Measurements from ENCODE around the gene EME1. TPM values are rescaled to one million over a fixed set of nuclear protein-coding genes. Genes with fewer than 3 reads are reported as not detected.
A peak's percentile ranks its signal among the peaks of the same experiment; 100 is the strongest.

EME1 gene
- total and polyA plus RNA-seq, 2 of the 13 experiments (the other 11 are each of a cell fraction or from before 2014, with no cell fraction given) = 20.7 to 24.6 TPM

DNA sequence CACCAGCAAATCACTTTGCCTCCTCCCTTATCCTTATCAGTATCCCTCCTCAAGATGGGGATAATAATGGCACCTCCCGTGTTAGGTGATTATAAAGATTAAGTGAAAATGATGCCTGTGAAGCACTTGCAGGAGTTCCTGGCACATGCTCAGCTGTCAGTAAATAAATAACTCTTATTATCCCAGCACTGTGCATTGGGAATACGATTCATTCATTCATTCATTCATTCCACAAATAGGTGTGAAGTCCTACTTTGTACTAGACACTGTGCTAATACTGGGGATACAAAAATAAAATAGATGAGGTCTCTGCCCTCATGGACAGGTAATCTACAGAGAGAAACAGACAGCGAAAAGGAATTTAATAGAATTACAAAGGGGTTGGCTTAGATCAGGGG, 25.1 kb upstream of the EME1 start:
- H3K79me2 ChIP-seq (ENCODE audit: insufficient read depth, low read length) = peaks cover 12% of the 10 kb centered on the region
- BruUV-seq (replicated peaks) = no TSS peak

DNA sequence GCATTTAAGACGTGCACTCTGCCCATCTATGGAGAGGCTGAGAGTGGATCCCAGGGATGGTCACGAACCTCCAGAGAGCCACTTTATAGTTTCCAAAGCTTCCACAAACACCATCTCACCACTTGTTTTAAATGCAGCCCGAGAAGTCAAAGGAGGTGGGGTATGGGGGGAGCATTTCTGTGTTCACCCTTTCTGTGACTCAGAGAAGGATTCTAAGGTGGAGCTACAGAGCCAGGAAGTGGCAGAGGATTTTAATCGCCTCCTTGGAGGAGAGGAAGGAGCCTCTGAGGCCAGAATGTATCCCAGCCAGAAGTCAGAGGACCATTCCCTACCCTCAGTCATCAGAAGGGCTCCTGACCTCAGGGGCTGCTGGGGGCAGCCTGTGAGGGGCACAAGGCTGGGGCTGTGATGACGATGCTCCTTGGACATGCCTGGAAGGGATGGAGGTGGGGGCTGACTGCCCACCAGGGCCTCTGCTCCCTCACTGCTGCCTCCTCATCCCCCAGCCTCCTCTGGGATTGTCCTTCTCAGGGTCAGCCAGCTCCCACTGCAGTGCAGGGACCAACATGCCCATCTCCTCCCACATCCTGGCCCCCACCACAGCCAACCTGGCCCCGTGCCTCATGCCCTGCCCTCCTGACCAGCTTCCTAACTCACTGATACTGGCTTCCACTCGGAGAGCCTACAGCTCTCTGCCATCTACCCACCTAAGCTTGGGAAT, 24.3 kb upstream of the EME1 start:
- no peak overlapping the region for H2AFZ ChIP-seq (ENCODE audit: low read length)
- POLR2A ChIA-PET = no interaction called here
- no peak overlapping the region for H3K9ac ChIP-seq (ENCODE audit: insufficient read depth, low read depth, low read length)
- H3K27me3 ChIP-seq (ENCODE audit: control insufficient read depth in 1 of 2, insufficient read depth in 2 of 2, low read length in 2 of 2) = peaks cover 2 to 13% of the 10 kb centered on the region in 2 experiments; a peak in 4 of 5 replicates
- intact Hi-C loops (cut with micrococcal nuclease; ENCODE audit: unreplicated experiment) = no loop called here
- TF ChIP-seq CREM (IDR thresholded peaks at IDR 0.05) (no peak), CREM (CRISPR knock-in tag; IDR thresholded peaks at IDR 0.05) (no peak), RBFOX2 (IDR thresholded peaks at IDR 0.05; ENCODE audit: low read depth, low read length) (0 out of 2 replicates have a peak, but pooled peaks have one; percentile 21), ZNF383 (CRISPR knock-in tag; IDR thresholded peaks at IDR 0.05; ENCODE audit: borderline replicate concordance) (no peak), AGO1 (IDR thresholded peaks at IDR 0.05; ENCODE audit: low read depth, low read length, poor library complexity, severe bottlenecking) (peak; percentile 57), AGO2 (optimal IDR thresholded peaks at IDR 0.05; ENCODE audit: low read depth, low read length) (peak; percentile 80), ZNF672 (CRISPR knock-in tag; IDR thresholded peaks at IDR 0.05) (no peak), ZNF687 (CRISPR knock-in tag; IDR thresholded peaks at IDR 0.05) (peak; percentile 31; the same call in 1 of the 2 replicates)
- DNase-seq (ENCODE audit: low spot score) = no peak
- no peak for FAIRE-seq
- H3K79me2 ChIP-seq (ENCODE audit: insufficient read depth, low read length) = peaks cover 12% of the 10 kb centered on the region
- CTCF ChIA-PET (ENCODE audit: low intra/inter-chr PET ratio, low total read pairs) = no interaction called here
- no peaks in the 10 kb centered on the region for H4K20me1 ChIP-seq (ENCODE audit: insufficient read depth, low read length)
- ATAC-seq = no peak
- no TSS peak for BruUV-seq (replicated peaks)
- in situ Hi-C loops (cut with HindIII; ENCODE audit: extremely low pct_ligation_motif_present, low pct_unique_long_range_greater_than_20kb) = no loop called here
- H3K27ac ChIP-seq (ENCODE audit: extremely low read length, insufficient read depth, low read length) = no peak overlapping the region
- no peaks in the 10 kb centered on the region for H3K9me3 ChIP-seq (ENCODE audit: low read length)
- peaks cover 1 to 3% of the 10 kb centered on the region in 2 experiments; a peak in 3 of 5 replicates for H3K36me3 ChIP-seq (replicated peaks in 1 of 2; ENCODE audit: control insufficient read depth in 1 of 2, insufficient read depth in 2 of 2, low read length in 2 of 2)
- no peak overlapping the region for H3K4me3 ChIP-seq (replicated peaks in 1 of 3; ENCODE audit: insufficient read depth in 1 of 3, low read depth in 2 of 3, low read length in 3 of 3)
- peaks cover 28% of the 10 kb centered on the region for H3K4me1 ChIP-seq (ENCODE audit: insufficient read depth, low read length)
- H3K4me2 ChIP-seq (ENCODE audit: low read depth, low read length) = no peak overlapping the region
- WGBS (ENCODE audit: low lambda C conversion rate) = 96% methylated on average over 6 of the region's 7 CpGs

More for the DNA sequence above, 25.1 kb upstream of the EME1 start:
- Histone ChIP-seq H3K4me2 (ENCODE audit: low read depth, low read length) (peak overlapping the region; percentile 100; the same call in 1 of the 2 replicates), H3K4me1 (ENCODE audit: insufficient read depth, low read length) (peaks cover 28% of the 10 kb centered on the region), H2AFZ (ENCODE audit: low read length) (no peak overlapping the region), H3K27me3 (ENCODE audit: control insufficient read depth in 1 of 2, insufficient read depth in 2 of 2, low read length in 2 of 2) (peaks cover 4 to 16% of the 10 kb centered on the region in 2 experiments; a peak in 4 of 5 replicates), H3K9ac (ENCODE audit: insufficient read depth, low read depth, low read length) (no peak overlapping the region), H3K27ac (ENCODE audit: extremely low read length, insufficient read depth, low read length) (no peak overlapping the region), H3K9me3 (ENCODE audit: low read length) (no peaks in the 10 kb centered on the region), H3K4me3 (replicated peaks in 1 of 3; ENCODE audit: insufficient read depth in 1 of 3, low read depth in 2 of 3, low read length in 3 of 3) (no peak overlapping the region), H4K20me1 (ENCODE audit: insufficient read depth, low read length) (no peaks in the 10 kb centered on the region), H3K36me3 (replicated peaks in 1 of 2; ENCODE audit: control insufficient read depth in 1 of 2, insufficient read depth in 2 of 2, low read length in 2 of 2) (no peaks in the 10 kb centered on the region)
- TF ChIP-seq ZFP36 (IDR thresholded peaks at IDR 0.05; ENCODE audit: borderline replicate concordance, low read depth, low read length, partially characterized antibody) (no peak), ZNF24 (IDR thresholded peaks at IDR 0.05) (peak; percentile 83)
- 97% methylated on average over 3 of the region's 3 CpGs for WGBS (ENCODE audit: low lambda C conversion rate)
- intact Hi-C loops (cut with micrococcal nuclease; ENCODE audit: unreplicated experiment) = no loop called here
- CTCF ChIA-PET (ENCODE audit: low intra/inter-chr PET ratio, low total read pairs) = no interaction called here
- FAIRE-seq (no peak), ATAC-seq (no peak), DNase-seq (ENCODE audit: low spot score) (no peak)
- POLR2A ChIA-PET = interaction anchor here (2.7 kb wide), 1 partner anchor 14 kb away, joined by 12 read pairs; no protein-coding TSS in a partner anchor
- in situ Hi-C loops (cut with HindIII; ENCODE audit: extremely low pct_ligation_motif_present, low pct_unique_long_range_greater_than_20kb) = no loop called here
